Ammon's horn (tissue), 1 donor: Measurements from ENCODE around the gene BRF1.
"Not testable (repeated sequence)": the region's sequence is repeated elsewhere in the genome, so short reads cannot be mapped to it uniquely, and the experiment has no call there.

ENCODE experiments used
- DNase-seq: peaks from one replicate; pipeline ENCODE4 v3.0.0-alpha.2; 2016; ENCODE audit warnings: low spot score

Gene BRF1

GRCh38 chr14:105332350-105332874, 31.6 kb upstream of the BRF1 start:
- no peak for DNase-seq

GRCh38 chr14:105331575-105332349, 31.0 kb upstream of the BRF1 start:
- no peak for DNase-seq

- DNase-seq, result no peak
Measured at GRCh38 chr14:105330491-105330895, 29.7 kb upstream of the BRF1 start.

- DNase-seq, result no peak
Measured at GRCh38 chr14:105329411-105330150, 28.8 kb upstream of the BRF1 start.

GRCh38 chr14:105328678-105329390, 28.0 kb upstream of the BRF1 start:
- no peak for DNase-seq

GRCh38 chr14:105328070-105328677, 27.4 kb upstream of the BRF1 start:
- no peak for DNase-seq

- not testable (repeated sequence) for DNase-seq
Measured at GRCh38 chr14:105327695-105328045, 26.9 kb upstream of the BRF1 start.

- DNase-seq, result no peak
Measured at GRCh38 chr14:105326891-105327694, 26.3 kb upstream of the BRF1 start.

GRCh38 chr14:105326568-105326867, 25.7 kb upstream of the BRF1 start:
- DNase-seq, result no peak

GRCh38 chr14:105325716-105326567, 25.1 kb upstream of the BRF1 start:
- DNase-seq, result no peak

- no peak for DNase-seq
Measured at GRCh38 chr14:105325303-105325702, 24.5 kb upstream of the BRF1 start.

GRCh38 chr14:105324871-105325270, 24.1 kb upstream of the BRF1 start:
- no peak for DNase-seq

GRCh38 chr14:105324080-105324778, 23.4 kb upstream of the BRF1 start:
- peak; percentile 66 for DNase-seq

GRCh38 chr14:105323663-105324062, 22.9 kb upstream of the BRF1 start:
- no peak for DNase-seq

GRCh38 chr14:105322791-105323556, 22.2 kb upstream of the BRF1 start:
- DNase-seq, result no peak

- peak; percentile 75 for DNase-seq
Measured at GRCh38 chr14:105317546-105317945, 16.7 kb upstream of the BRF1 start.

- no peak for DNase-seq
Measured at GRCh38 chr14:105316968-105317510, 16.2 kb upstream of the BRF1 start.

GRCh38 chr14:105316577-105316941, 15.8 kb upstream of the BRF1 start:
- no peak for DNase-seq
